Skeletal muscle tissue (tissue), 4 donors: ENCODE results near the gene CCL2. TPM values are rescaled to one million over a fixed set of nuclear protein-coding genes. Genes with fewer than 3 reads are reported as not detected.

Source experiments
- H3K27ac ChIP-seq: one replicate; pipeline ENCODE4 v1.7.0; 2013; ENCODE audit warnings: mild to moderate bottlenecking, low read depth, low read length, inconsistent platforms
- H3K27me3 ChIP-seq, 3 donors: one replicate each; pipeline ENCODE4 v1.7.0; 2013; ENCODE audit warnings: low read length in 3 of 3; ENCODE audit not compliant: control insufficient read depth in 3 of 3, insufficient read depth in 3 of 3
- H3K36me3 ChIP-seq, 3 donors: one replicate each; pipeline ENCODE4 v1.7.0; 2013; ENCODE audit warnings: low read length in 3 of 3; ENCODE audit not compliant: control insufficient read depth in 3 of 3, insufficient read depth in 3 of 3
- H3K4me1 ChIP-seq, 3 donors: one replicate each; pipeline ENCODE4 v1.7.0; 2013; ENCODE audit warnings: low read length in 3 of 3, mild to moderate bottlenecking in 3 of 3; ENCODE audit not compliant: control insufficient read depth in 3 of 3, insufficient read depth in 3 of 3
- H3K4me3 ChIP-seq, 3 donors: one replicate each; pipeline ENCODE4 v1.7.0; 2013; ENCODE audit warnings: low read length in 3 of 3
- H3K9ac ChIP-seq, 3 donors: one replicate each; pipeline ENCODE4 v1.7.0; 2013; ENCODE audit warnings: low read length in 3 of 3, mild to moderate bottlenecking in 3 of 3, moderate library complexity in 2 of 3, low read depth in 1 of 3
- H3K9me3 ChIP-seq, 3 donors: one replicate each; pipeline ENCODE4 v1.7.0; 2013; ENCODE audit warnings: low read length in 3 of 3; ENCODE audit not compliant: control insufficient read depth in 3 of 3
- total RNA-seq: library from RNA; depleted of rRNA; stranded (reverse); fragments of >200 nt; gene quantifications from one replicate; pipeline ENCODE4 v1.2.3, GENCODE V29; 2014
- donor health status: Osteomylitis.

Gene CCL2
- total RNA-seq, 1 donor from 2014 or later: 20.4 TPM

- H3K9me3 ChIP-seq: no peaks in the 10 kb centered on the region
- peaks cover 9 to 24% (median 21%) of the 10 kb centered on the region in 3 donors for H3K4me1 ChIP-seq
These were observed 50.5 kb downstream of the CCL2 start for GRCh38 chr17:34305606-34306005.

DNA sequence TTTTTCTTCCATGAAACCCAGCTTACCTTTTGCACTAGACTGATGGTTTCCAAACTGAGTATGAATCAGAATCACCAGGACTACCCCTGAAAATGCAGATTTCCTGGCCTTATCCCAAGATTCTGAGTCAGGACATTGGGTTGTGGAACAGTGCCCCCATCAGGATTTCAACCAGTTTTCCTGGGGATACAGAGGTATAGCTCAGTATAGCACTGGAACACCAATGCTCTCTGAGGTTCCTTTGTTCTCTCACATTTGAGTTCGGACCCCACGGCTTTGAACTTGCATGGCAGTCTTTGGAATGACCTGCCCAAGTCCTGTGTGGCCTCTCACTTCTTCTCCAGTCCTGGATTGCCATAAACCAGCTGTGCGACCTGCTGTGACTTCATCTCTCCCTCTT is 51.4 kb downstream of the CCL2 start:
- peaks cover 9 to 19% (median 19%) of the 10 kb centered on the region in 3 donors for H3K4me1 ChIP-seq
- H3K27me3 ChIP-seq: no peaks in the 10 kb centered on the region
- H3K36me3 ChIP-seq: no peaks in the 10 kb centered on the region
- peak overlapping the region; percentile 15 for H3K27ac ChIP-seq
- no peak overlapping the region for H3K4me3 ChIP-seq
- no peak overlapping the region for H3K9ac ChIP-seq
- H3K9me3 ChIP-seq: no peaks in the 10 kb centered on the region

More at GRCh38 chr17:34305606-34306005, 50.5 kb downstream of the CCL2 start:
- Histone ChIP-seq H3K9ac (no peak overlapping the region), H3K27me3 (no peaks in the 10 kb centered on the region), H3K27ac (no peak overlapping the region), H3K4me3 (no peak overlapping the region), H3K36me3 (no peaks in the 10 kb centered on the region)

Other genes starting within 250 kb of the CCL2 start
- not detected for gene CCL7, start 14.9 kb downstream of the CCL2 start, total RNA-seq
- not detected for gene CCL11, start 30.5 kb downstream of the CCL2 start, total RNA-seq
- 1.0 TPM for gene CCL8, start 64.2 kb downstream of the CCL2 start, total RNA-seq
- 3.7 TPM for gene CCL13, start 101.2 kb downstream of the CCL2 start, total RNA-seq
- gene CCL1, start 107.9 kb downstream of the CCL2 start, total RNA-seq: not detected